Measurements from ENCODE around the gene PTGES.

Gene PTGES

DNA sequence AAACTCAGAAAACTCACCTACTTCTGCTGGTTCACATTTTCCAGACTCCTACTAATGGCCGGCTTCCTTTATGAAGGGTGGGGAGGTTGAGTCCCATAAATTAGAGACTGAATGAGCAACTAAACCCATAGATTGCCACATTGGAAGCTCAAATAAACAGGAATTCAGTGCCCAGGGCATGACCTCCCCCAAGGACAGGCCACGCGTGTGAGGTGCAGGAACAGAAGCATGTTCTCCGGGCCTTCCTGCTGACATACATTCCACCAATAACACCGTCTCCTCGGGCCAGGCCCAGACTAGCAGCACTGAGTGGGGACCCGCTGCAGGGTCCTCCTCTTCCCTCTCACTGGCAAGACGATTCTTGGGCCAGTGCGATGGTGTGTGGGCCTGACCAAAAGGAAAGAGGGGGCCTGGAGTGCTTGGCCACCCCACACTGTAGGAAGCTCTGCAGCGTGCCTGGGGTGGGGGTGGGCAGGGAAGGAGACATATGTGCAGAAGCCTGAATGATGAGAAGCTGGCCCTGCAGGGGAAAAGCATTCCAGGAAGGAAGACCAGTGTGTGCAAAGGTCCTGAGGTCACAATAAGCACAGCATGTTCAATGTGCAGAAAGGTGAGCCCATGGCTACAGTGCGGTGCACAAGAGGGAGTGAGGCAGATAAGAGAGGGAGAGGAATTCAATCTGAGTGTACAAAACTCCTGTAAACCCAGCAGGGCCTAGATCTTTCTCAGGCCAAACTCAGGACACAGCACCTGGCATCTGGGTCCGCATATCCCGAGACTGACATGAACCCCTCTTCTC is 12.0 kb downstream of the PTGES start:
- TF ChIP-seq, protein P1, sequence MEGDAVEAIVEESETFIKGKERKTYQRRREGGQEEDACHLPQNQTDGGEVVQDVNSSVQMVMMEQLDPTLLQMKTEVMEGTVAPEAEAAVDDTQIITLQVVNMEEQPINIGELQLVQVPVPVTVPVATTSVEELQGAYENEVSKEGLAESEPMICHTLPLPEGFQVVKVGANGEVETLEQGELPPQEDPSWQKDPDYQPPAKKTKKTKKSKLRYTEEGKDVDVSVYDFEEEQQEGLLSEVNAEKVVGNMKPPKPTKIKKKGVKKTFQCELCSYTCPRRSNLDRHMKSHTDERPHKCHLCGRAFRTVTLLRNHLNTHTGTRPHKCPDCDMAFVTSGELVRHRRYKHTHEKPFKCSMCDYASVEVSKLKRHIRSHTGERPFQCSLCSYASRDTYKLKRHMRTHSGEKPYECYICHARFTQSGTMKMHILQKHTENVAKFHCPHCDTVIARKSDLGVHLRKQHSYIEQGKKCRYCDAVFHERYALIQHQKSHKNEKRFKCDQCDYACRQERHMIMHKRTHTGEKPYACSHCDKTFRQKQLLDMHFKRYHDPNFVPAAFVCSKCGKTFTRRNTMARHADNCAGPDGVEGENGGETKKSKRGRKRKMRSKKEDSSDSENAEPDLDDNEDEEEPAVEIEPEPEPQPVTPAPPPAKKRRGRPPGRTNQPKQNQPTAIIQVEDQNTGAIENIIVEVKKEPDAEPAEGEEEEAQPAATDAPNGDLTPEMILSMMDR (IDR thresholded peaks at IDR 0.05) = no peak

DNA sequence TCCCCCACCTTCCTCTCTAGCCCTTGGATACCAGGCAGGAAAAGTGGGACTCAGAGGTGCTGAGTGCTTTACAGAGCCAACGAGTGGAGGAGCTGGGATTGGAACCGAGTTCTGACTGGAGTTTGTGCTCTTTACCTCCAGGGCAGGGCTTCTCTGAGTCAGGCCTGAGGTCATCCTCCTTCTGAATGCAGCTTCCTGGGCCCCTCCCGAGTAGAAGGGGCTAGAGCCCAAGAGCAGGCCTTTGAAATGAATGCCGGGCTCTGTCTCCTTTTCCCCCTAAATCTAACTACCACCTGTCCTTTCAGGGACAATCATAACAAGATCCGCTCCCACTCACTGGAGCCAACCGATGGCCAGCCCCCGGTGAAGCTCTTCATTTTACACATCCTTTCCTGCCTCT is 12.7 kb downstream of the PTGES start:
- TF ChIP-seq, protein P1 (IDR thresholded peaks at IDR 0.05) = no peak

DNA sequence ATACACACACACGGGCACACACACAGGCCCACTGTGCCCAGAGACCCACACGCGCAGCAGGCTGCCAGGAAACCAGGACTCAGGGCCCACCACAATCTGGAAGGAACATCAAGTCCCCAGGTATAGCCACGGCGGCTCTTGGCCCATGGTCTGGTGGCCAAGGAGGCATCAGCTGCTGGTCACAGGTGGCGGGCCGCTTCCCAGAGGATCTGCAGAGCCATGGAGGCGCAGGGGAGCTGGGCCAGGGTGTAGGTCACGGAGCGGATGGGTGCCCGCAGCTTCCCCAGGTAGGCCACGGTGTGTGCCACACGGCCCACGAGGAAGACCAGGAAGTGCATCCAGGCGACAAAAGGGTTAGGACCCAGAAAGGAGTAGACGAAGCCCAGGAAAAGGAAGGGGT is 13.4 kb downstream of the PTGES start:
- TF ChIP-seq, protein P1 (IDR thresholded peaks at IDR 0.05) = no peak

DNA sequence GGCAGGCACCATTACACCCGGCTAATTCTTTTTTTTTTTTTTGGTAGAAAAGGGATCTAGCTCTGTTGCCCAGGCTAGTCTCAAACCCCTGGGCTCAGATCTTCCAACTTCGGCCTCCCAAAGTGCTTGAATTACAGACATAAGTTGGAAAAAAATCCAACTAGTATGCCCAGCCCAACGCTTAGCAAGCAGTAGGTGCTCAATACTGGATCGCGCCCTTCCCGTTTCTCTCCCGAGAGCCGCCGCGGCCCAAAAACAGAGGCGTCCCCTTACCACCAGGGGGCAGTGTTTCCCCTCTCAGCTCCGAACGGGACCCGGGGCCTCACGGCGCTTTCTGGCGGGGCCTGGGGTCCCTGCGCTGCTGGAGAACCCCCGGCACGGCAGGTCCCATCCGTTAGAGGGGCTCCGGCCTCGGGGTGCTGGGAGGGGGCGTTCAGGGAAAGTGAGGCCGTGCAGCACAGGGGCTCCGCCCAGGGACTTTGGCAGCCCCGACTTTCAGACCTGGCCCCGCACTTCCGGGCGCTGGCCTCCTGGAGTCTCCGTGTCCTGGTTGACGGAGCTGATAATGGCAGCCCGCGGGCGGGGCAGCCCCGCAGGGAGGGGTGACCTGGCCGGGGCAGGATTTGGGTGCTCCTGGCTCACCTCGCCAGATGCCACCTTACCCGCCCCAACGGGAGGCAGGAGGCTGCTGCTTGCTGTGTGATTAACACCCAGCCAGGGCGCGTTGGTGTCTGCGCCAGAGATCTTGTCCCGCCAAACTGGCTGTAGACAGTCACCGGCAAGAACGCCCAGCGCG is 15.2 kb downstream of the PTGES start:
- TF ChIP-seq, protein P1 (IDR thresholded peaks at IDR 0.05) = peak; percentile 91

DNA sequence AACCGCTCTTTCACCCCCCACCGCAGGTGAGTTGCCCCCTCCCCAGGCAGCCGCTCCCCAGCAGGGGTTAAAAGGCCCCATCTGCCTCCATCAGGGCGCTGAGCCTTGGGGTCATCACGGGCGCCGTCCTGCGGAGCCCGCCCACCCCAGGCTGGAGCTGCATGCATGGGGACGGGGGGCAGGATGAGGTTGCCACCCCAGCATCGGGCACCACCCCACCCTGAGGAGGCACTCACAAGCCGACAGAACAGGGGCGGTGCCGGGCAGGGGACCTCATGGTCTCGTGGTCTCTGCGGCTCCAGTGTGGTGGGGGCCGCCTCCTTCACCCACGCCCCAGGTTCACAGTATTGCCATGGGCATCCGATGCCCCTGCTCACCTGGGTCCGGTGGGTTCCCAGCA is 16.5 kb downstream of the PTGES start:
- TF ChIP-seq, protein P1 (IDR thresholded peaks at IDR 0.05) = no peak

DNA sequence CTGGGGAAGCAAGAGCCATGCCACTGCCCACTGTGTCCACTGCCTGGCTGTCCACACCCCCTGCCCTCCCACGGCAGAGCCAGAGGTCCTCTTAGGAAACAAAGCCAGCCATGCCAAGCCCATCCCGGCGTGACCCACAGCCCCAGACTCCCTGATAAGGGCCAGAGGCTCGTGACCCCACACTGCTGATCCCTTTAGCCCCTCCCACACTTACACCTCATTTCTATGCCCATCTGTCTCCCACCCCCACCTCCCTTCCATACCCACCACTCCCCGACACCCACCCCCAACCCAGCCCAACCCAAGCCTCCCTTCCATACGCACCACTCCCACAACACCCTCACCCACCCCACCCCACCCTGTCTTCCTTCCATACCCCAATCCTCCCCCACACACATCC is 17.3 kb downstream of the PTGES start:
- TF ChIP-seq, protein P1 (IDR thresholded peaks at IDR 0.05) = no peak

DNA sequence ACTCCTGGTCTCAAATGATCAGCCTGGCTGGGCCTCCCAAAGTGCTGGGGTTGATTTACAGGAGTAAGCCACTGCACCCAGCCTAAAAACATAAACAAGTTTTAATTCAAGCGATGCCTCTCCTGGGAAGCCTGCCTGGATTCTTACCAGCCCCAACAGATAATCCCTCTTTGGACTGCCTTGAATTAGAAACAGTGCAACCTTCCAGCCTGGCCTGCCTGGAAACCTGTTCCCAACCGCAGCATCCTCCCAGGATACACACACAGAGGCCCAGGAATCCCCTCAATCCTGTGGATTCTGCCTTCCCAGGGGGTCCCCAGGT is 19.2 kb downstream of the PTGES start:
- TF ChIP-seq, protein P1 (IDR thresholded peaks at IDR 0.05) = no peak
